SJCRH30 (cell line): Measurements from ENCODE around the gene INTS1. TPM values are rescaled to one million over a fixed set of nuclear protein-coding genes. Genes with fewer than 3 reads are reported as not detected.

Source experiments
- DNase-seq, 2 experiments: peaks; one replicate each; pipeline ENCODE4 v3.0.0-alpha.2; 2015 to 2020
- H3K27ac ChIP-seq: fragments of 250-450 bp; sonication (Bioruptor Pico); 2 replicates; pipeline ENCODE4 v1.5.1; 2020; ENCODE audit warnings: mild to moderate bottlenecking, moderate library complexity
- H3K27me3 ChIP-seq: fragments of 250-450 bp; sonication (Bioruptor Pico); 2 replicates; pipeline ENCODE4 v1.5.1; 2020; ENCODE audit warnings: mild to moderate bottlenecking, moderate library complexity
- H3K36me3 ChIP-seq: fragments of 250-450 bp; sonication (Bioruptor Pico); 2 replicates; pipeline ENCODE4 v1.5.1; 2020; ENCODE audit warnings: mild to moderate bottlenecking, moderate library complexity
- H3K4me1 ChIP-seq: fragments of 250-450 bp; sonication (Bioruptor Pico); 2 replicates; pipeline ENCODE4 v1.5.1; 2020; ENCODE audit warnings: mild to moderate bottlenecking, moderate library complexity
- H3K4me3 ChIP-seq: fragments of 250-450 bp; sonication (Bioruptor Pico); 2 replicates; pipeline ENCODE4 v1.5.1; 2020; ENCODE audit warnings: mild to moderate bottlenecking, moderate library complexity
- H3K9me3 ChIP-seq: fragments of 250-450 bp; sonication (Bioruptor Pico); replicated peaks from 2 replicates; pipeline ENCODE4 v1.5.1; 2020; ENCODE audit warnings: mild to moderate bottlenecking, moderate library complexity
- total RNA-seq: library from RNA; depleted of rRNA; stranded (reverse); fragments of >200 nt; shearing (Covaris generic); gene quantifications from 2 replicates; pipeline ENCODE4 v1.2.3, GENCODE V29; 2014; rRNA removed

The INTS1 gene
- total RNA-seq, 1 experiment from 2014 or later = 25.1 TPM

- peaks cover 3% of the 10 kb centered on the region; the same call in 1 of the 2 replicates for H3K4me1 ChIP-seq
- no peak for DNase-seq
- H3K9me3 ChIP-seq = no peaks in the 10 kb centered on the region
- no peaks in the 10 kb centered on the region for H3K27me3 ChIP-seq
- no peak overlapping the region for H3K27ac ChIP-seq
- H3K4me3 ChIP-seq = no peak overlapping the region
- no peaks in the 10 kb centered on the region for H3K36me3 ChIP-seq
These were observed 82.2 kb downstream of the INTS1 start for GRCh38 chr7:1421946-1422345.

- H3K4me3 ChIP-seq = no peak overlapping the region
- no peaks in the 10 kb centered on the region for H3K27me3 ChIP-seq
These were observed 83.0 kb downstream of the INTS1 start for GRCh38 chr7:1421020-1421790.

More at GRCh38 chr7:1421020-1421790, 83.0 kb downstream of the INTS1 start:
- peaks cover 3% of the 10 kb centered on the region; the same call in 1 of the 2 replicates for H3K4me1 ChIP-seq
- H3K36me3 ChIP-seq = no peaks in the 10 kb centered on the region
- no peaks in the 10 kb centered on the region for H3K9me3 ChIP-seq
- H3K27ac ChIP-seq = no peak overlapping the region
- no peak for DNase-seq

Other genes with a start within 250 kb of the INTS1 start
- 1.1 and 1.3 TPM in 2 replicates for gene MICALL2, start 44.9 kb downstream of the INTS1 start, total RNA-seq
- 0.86 and 1.6 TPM in 2 replicates for gene MAFK, start 26.3 kb upstream of the INTS1 start, total RNA-seq
- gene TMEM184A, start 51.8 kb upstream of the INTS1 start, total RNA-seq = not detected in 2 replicates
- 22.5 and 28.9 TPM in 2 replicates for gene PSMG3, start 65.6 kb upstream of the INTS1 start, total RNA-seq
- gene ELFN1, start 165.9 kb upstream of the INTS1 start, total RNA-seq = 1.3 and 1.7 TPM in 2 replicates